ENCODE data around the gene SRPRB.

SRPRB gene

DNA sequence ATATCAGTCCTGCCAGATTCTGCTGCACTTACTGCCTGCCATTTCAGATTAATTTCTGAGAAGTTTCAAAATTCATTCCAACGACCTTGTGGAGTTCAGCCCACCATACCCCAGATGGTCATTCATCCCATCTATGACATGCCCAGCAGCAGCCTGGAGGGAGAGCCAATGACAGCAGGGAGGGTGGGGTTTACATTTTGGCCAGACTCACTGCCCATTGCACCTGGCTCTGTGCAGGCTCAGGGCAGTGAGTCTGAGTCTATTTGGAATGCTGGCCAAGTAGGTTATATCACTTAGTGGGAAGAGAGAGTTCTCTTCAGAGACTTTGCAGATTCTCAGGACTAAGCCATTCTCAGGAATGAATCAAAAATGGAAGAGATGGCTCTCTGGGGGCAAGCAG, 21.5 kb downstream of the SRPRB start:
- Mint-ChIP-seq H3K27ac (no peak overlapping the region), H3K4me1 (ENCODE audit: low read depth) (no peaks in the 10 kb centered on the region), H3K4me3 (no peak overlapping the region), H3K9me3 (no peaks in the 10 kb centered on the region), H3K27me3 (ENCODE audit: low read depth) (no peaks in the 10 kb centered on the region), H3K36me3 (ENCODE audit: low read depth) (peaks cover 25% of the 10 kb centered on the region)
- no peak for DNase-seq (ENCODE audit: low spot score)

DNA sequence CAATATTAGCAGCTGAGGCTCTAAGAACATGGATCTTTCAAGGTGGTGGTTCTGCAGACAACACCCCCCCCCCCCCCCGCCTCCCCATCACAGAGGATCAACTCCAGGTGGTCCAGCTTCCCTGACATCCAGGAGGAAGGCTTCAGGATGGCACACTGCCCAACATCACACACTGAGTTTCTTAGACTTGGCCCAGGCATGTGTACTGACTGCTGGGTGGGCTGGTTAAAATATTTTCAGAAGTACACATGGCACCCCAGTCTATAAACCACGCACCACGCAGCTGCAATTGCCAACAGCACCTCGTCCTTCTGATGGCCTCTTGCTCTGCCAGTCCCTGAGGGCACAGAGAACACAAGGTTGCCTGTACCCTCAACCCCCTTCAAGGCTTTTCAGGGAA, 22.1 kb downstream of the SRPRB start:
- Mint-ChIP-seq H3K27ac (no peak overlapping the region), H3K27me3 (ENCODE audit: low read depth) (no peaks in the 10 kb centered on the region), H3K9me3 (no peaks in the 10 kb centered on the region), H3K36me3 (ENCODE audit: low read depth) (peaks cover 25% of the 10 kb centered on the region), H3K4me1 (ENCODE audit: low read depth) (no peaks in the 10 kb centered on the region), H3K4me3 (no peak overlapping the region)
- DNase-seq (ENCODE audit: low spot score), result no peak

DNA sequence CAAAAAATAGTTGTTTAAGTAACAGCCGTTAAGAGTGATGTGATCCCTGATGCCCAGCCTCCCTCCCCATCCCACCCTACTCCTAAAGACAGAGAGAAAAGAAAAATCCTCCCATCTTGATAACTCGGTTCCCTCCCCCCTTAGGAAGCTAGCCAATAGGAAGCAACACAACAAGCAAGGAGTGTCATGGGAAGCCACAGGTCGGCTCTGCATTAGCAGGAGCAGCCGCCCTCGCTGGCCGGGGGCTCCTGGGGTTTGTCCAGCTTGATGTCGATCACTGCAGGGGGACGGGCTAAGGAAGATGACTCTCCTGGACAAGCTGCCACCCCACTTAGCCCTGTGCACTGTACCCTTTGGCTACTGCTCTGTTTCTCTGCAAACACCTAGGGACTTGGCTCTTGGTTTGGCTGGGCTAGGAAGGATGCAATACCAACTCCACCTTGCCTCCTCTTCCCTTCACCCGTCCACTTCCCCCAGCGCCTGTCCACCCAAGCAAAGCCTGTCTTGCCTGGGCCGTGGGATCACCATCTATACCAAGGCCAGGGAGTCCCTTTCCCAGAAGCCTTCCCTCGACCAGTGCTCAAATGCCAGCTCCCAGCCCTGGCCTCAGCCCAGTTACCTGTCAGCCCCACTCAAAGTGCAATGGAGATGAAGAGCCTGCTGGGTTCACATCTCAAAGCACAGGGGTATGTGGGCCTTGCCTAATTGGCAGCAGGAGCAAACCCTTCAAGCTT, 23.1 kb downstream of the SRPRB start:
- DNase-seq (ENCODE audit: low spot score), result no peak
- no peak overlapping the region for H3K27ac Mint-ChIP-seq
- H3K4me3 Mint-ChIP-seq, result no peak overlapping the region
- no peaks in the 10 kb centered on the region for H3K9me3 Mint-ChIP-seq
- H3K27me3 Mint-ChIP-seq (ENCODE audit: low read depth), result no peaks in the 10 kb centered on the region
- peaks cover 20% of the 10 kb centered on the region for H3K36me3 Mint-ChIP-seq (ENCODE audit: low read depth)
- no peaks in the 10 kb centered on the region for H3K4me1 Mint-ChIP-seq (ENCODE audit: low read depth)

DNA sequence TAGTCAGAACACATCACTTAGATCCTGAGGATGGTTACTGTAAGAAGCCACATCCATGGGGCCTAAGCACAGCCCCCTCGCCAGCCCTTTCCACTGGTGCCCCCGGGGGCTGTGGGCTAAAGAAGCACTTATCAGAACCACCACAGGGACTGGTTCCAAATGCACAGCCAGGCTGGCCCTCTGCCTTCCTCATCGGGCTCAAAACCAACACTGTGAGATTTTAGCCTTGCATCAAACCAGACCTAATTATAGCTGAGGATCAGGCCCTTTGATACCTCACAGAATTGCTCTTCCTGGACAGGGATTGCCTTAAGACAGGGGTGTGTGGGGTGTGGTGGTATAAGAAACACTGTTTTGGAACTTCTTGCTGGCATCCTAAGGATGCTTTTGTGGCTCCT, 23.7 kb downstream of the SRPRB start:
- Mint-ChIP-seq H3K36me3 (ENCODE audit: low read depth) (peaks cover 15% of the 10 kb centered on the region), H3K27ac (no peak overlapping the region), H3K27me3 (ENCODE audit: low read depth) (no peaks in the 10 kb centered on the region), H3K9me3 (no peaks in the 10 kb centered on the region), H3K4me3 (no peak overlapping the region), H3K4me1 (ENCODE audit: low read depth) (no peaks in the 10 kb centered on the region)
- no peak for DNase-seq (ENCODE audit: low spot score)

DNA sequence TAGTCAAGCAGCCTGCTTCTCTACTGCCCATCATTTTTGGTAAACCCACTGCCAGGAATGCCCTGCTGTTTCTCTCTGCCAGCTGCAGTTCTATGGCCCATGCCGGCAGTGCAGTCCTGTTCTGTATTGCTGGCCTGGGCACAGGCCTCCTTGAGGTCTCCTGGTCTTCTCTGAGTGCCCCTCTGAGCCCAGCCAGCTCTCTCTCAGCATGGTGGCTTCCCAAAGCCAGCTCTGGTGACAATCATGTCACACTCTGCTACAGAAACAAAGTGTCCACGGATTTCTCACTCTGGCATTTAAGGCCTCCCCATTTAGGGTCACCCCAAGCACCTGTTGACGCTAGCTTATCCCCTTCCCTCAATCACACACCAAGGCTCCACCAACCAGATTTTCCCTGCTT, 24.5 kb downstream of the SRPRB start:
- H3K27ac Mint-ChIP-seq, result no peak overlapping the region
- no peak overlapping the region for H3K4me3 Mint-ChIP-seq
- no peaks in the 10 kb centered on the region for H3K9me3 Mint-ChIP-seq
- no peak for DNase-seq (ENCODE audit: low spot score)
- no peaks in the 10 kb centered on the region for H3K27me3 Mint-ChIP-seq (ENCODE audit: low read depth)
- H3K36me3 Mint-ChIP-seq (ENCODE audit: low read depth), result peaks cover 11% of the 10 kb centered on the region
- no peaks in the 10 kb centered on the region for H3K4me1 Mint-ChIP-seq (ENCODE audit: low read depth)

DNA sequence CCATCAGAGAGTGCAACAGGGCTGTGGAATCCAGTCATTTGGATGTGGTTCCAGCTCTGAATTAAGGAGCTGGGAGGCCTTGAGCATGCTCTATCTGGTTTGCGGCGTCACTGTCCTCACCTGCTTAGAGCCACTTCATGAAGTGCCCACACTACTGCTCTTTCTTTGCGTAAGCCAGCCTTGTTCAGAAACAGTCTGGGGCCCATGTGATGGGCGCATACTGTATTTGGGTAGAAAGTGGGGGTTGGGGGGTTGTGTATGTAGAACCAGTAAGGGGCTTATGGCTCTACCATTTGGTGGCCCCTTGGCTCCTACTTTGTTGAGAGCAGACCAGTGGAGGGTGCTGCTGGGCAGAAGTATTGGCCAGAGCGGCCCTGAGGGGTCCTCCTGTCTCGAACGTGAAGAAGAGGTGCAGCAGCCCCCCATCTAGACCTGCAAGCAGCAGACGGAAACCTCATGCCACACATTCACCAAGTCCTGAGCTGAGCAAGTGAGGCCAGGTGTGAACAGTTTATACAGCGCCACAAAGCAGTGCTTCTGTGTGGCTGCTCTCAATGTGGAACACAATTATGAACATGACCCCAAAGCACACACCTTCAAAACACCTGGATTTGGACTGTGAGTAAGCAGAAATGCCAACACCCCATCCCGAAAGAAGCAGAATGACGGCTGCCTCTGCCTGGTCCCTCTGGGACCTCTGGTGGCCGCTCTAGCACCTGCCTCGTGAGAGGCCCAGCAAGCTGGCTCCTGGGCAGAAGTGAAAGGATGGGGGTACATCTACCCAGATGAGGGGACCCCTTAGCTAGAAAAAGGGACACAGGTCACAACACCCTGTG, 26.6 kb downstream of the SRPRB start:
- H3K9me3 Mint-ChIP-seq, result no peaks in the 10 kb centered on the region
- H3K36me3 Mint-ChIP-seq (ENCODE audit: low read depth), result no peaks in the 10 kb centered on the region
- no peak overlapping the region for H3K27ac Mint-ChIP-seq
- no peak overlapping the region for H3K4me3 Mint-ChIP-seq
- no peak for DNase-seq (ENCODE audit: low spot score)
- H3K4me1 Mint-ChIP-seq (ENCODE audit: low read depth), result no peaks in the 10 kb centered on the region
- H3K27me3 Mint-ChIP-seq (ENCODE audit: low read depth), result no peaks in the 10 kb centered on the region

DNA sequence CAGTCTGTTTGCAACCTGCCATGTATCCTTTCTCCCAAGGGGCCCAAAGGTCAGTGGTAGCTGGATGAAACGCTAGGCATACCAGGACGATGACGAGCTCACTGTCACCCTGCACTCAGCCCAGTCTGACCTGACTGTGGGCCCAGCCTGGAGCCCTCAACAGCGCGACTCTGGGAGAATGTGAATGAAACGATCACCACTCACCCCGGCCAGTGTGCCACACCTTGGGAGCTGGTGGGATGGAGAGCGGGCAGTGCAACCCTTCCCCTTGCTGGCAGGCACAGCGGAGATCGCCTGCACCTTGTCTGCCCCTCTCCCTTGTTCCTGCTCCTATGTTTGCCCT, 27.2 kb downstream of the SRPRB start:
- Mint-ChIP-seq H3K4me3 (no peak overlapping the region), H3K36me3 (ENCODE audit: low read depth) (no peaks in the 10 kb centered on the region), H3K4me1 (ENCODE audit: low read depth) (no peaks in the 10 kb centered on the region), H3K27me3 (ENCODE audit: low read depth) (no peaks in the 10 kb centered on the region), H3K9me3 (no peaks in the 10 kb centered on the region), H3K27ac (no peak overlapping the region)
- no peak for DNase-seq (ENCODE audit: low spot score)

DNA sequence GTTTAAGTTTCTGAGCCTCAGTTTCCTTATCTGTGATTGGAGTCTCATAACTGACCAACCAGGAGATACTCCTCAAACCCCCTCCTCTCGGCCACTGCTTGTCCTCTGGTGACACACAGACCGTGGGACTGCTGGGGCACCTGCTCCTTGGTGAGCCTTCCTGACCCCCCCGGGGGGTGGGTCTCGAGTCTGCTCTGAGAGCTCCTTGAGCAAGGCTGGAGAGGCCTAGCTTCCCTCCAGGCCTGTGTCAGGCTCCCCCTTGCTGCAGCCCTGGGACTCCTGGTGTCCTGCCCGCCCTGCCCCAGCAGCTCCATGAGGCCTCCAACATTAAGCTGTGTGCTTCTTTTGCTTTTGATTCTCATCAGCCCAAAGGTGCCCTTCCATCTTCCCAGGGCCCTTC, 27.7 kb downstream of the SRPRB start:
- Mint-ChIP-seq H3K4me1 (ENCODE audit: low read depth) (no peaks in the 10 kb centered on the region), H3K27me3 (ENCODE audit: low read depth) (no peaks in the 10 kb centered on the region), H3K27ac (no peak overlapping the region), H3K4me3 (no peak overlapping the region), H3K36me3 (ENCODE audit: low read depth) (no peaks in the 10 kb centered on the region), H3K9me3 (no peaks in the 10 kb centered on the region)
- DNase-seq (ENCODE audit: low spot score), result no peak

DNA sequence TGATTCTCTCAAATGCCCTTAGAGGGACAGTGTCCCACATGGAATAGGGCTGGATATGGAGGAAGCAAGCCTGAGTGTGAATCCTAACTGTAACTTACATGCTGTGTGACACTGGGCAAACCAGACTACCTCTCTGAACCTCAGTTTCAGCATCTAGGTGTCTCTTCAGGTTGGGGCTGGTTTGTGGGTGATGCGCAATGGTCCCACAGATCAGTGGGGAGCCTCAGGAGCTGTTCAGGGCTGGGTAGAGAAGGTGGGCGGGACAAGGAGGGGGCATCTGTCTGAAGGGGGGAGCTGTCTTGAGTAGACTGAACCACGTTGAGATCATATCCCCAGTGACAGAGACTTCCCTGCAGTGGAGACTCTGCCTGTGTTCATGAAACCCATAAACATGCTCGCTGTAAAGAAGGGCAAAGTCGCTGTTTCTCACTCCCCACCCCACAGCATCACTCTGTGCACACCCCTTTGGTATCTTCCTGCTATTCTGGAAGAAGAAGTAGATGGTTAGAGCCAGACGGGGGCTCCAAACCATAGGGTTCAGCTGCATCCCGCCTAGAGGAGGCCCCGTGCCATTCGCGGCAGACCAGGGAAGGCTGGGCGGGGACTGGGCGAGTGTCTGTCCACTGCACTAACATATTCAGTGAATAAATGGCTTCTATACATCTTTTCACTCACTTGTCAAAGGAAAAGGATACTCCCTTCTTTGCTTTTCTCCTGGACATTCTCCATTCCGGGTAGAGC, 28.4 kb downstream of the SRPRB start:
- no peaks in the 10 kb centered on the region for H3K36me3 Mint-ChIP-seq (ENCODE audit: low read depth)
- no peak overlapping the region for H3K4me3 Mint-ChIP-seq
- no peaks in the 10 kb centered on the region for H3K9me3 Mint-ChIP-seq
- H3K4me1 Mint-ChIP-seq (ENCODE audit: low read depth), result no peaks in the 10 kb centered on the region
- H3K27ac Mint-ChIP-seq, result no peak overlapping the region
- DNase-seq (ENCODE audit: low spot score), result no peak
- H3K27me3 Mint-ChIP-seq (ENCODE audit: low read depth), result no peaks in the 10 kb centered on the region

DNA sequence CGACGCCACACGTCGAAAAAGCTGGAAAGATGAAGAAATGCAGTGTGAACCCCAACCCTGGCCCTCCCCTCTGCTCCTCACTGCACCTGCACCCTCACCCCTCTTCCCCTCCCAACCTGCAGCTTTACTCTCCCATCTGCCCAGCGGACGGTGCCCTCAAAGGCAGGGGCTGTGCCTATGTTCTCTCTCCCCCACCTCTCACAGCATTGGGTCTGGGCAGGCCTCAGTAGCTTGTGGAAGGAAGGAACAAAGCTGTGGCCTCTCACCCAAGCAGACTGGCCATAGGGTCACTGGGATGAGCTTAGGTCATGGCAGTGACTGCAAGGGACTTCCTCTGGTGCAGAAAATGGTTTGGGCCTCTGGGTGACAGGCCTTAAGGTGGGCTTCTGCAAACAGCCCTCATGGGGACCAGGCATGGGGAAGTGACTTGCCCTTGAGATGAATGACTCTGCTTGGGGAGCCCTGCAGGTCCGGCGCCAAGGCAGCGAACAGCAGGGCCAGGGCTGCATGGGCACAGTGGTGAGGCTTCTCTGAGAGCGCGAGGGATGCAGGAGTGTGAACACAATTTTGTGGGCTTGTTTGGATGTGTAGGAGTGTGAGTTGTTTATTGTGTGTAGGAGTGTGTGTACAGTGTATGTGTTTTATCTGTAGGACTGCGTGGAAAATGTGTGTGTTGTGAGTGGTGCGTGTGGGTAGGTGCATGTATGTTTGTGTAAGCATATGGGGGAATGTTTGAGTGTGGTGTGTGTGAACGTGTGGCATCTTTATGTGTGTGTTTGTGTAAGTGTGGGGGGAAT, 29.2 kb downstream of the SRPRB start:
- Mint-ChIP-seq H3K4me1 (ENCODE audit: low read depth) (no peaks in the 10 kb centered on the region), H3K27ac (no peak overlapping the region), H3K9me3 (no peaks in the 10 kb centered on the region), H3K27me3 (ENCODE audit: low read depth) (no peaks in the 10 kb centered on the region), H3K4me3 (no peak overlapping the region), H3K36me3 (ENCODE audit: low read depth) (no peaks in the 10 kb centered on the region)
- DNase-seq (ENCODE audit: low spot score), result no peak

DNA sequence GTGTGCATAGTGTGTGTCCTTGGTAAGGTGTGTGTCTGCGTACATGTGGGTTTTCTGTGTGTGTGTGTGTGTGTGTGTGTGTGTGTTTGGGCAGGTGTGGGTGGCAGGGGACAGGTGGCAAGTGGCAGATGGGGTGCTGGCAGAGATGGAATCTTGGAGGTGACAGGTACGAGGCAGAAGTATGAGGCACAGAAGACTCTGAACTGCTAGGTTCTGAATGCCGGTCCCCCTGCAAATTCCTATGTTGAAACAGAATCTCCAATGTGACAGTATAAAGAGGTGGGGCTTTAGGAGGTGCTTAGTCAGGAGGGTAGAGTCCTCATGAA, 29.8 kb downstream of the SRPRB start:
- Mint-ChIP-seq H3K9me3 (no peaks in the 10 kb centered on the region), H3K36me3 (ENCODE audit: low read depth) (no peaks in the 10 kb centered on the region)

DNA sequence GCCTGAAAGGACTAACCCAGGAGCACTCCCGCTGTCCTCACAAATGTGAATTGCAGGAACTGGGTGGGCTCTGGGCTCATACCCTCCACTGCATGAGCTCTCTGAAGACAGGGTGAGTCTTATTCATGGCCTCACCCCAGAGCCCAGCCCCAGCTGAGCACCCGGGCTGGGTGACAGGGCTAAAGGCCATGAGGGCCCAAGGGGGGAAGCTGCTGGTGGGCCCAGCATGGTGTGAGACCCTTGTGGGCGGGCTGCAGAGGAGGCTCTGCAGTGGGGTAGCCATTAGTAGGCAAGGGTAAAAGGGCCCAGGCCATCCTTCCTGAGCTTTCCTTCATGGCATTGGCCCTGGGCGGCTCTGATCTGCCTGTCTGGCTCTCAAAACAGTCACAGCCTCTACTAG, 30.3 kb downstream of the SRPRB start:
- no peak for DNase-seq (ENCODE audit: low spot score)
- H3K9me3 Mint-ChIP-seq, result no peaks in the 10 kb centered on the region
- no peaks in the 10 kb centered on the region for H3K36me3 Mint-ChIP-seq (ENCODE audit: low read depth)
- no peaks in the 10 kb centered on the region for H3K27me3 Mint-ChIP-seq (ENCODE audit: low read depth)
- no peak overlapping the region for H3K27ac Mint-ChIP-seq
- H3K4me3 Mint-ChIP-seq, result no peak overlapping the region
- no peaks in the 10 kb centered on the region for H3K4me1 Mint-ChIP-seq (ENCODE audit: low read depth)

More for the DNA sequence above, 29.8 kb downstream of the SRPRB start:
- DNase-seq (ENCODE audit: low spot score), result no peak
- Mint-ChIP-seq H3K27me3 (ENCODE audit: low read depth) (no peaks in the 10 kb centered on the region), H3K4me3 (no peak overlapping the region), H3K27ac (no peak overlapping the region), H3K4me1 (ENCODE audit: low read depth) (no peaks in the 10 kb centered on the region)

DNA sequence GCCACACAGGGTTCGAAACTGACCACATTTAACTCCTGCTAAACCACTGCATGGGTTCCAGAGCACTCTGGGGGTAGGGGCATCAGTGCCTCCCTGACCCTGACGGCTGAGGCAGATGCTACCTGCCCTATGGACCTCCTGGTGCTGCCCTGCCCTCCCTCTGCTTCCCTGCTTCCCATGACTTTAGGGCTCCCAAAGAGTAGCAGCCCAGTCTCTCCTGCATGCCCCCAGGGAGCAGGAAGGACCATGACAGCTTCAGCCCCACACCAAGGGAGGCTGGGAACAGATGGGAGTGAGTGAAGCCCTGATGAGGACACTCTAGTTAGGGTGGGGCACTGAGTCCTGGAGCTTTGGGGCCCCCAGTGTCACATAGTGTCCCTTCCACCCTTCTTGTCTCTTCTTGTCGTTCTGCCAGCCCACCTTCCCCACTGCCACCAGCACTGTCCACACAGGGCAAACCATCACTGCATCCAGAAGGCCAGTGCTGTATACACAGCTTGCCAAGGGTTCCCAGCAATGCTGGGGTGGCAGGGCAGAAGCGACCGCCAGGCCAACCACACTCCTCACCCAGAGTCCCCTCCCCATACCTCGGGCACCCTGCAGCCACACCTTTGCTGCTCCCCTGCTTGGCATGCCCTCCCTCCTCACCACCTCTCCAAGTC, 31.0 kb downstream of the SRPRB start:
- Mint-ChIP-seq H3K4me3 (no peak overlapping the region), H3K4me1 (ENCODE audit: low read depth) (no peaks in the 10 kb centered on the region), H3K27ac (no peak overlapping the region), H3K27me3 (ENCODE audit: low read depth) (no peaks in the 10 kb centered on the region), H3K9me3 (no peaks in the 10 kb centered on the region), H3K36me3 (ENCODE audit: low read depth) (no peaks in the 10 kb centered on the region)
- no peak for DNase-seq (ENCODE audit: low spot score)

All from T-helper 2 cell treated with Interferon-gamma antibody and Interleukin-4, amounts not matched to agents 5 μg/mL and 100 μg/mL, for 36 hours (primary cell).